Testis (tissue), 2 donors: ENCODE measurements around the gene CGB8.

Source experiments
- CTCF ChIP-seq, 3 experiments: fragments of 450-650 bp in 2 of 3; fragments of 200-600 bp in 1 of 3; sonication (generic) in 1 of 3; IDR thresholded peaks; one replicate each; pipeline ENCODE4 v1.5.1; 2016 to 2019; ENCODE audit warnings: antibody characterized with exemption in 3 of 3, mild to moderate bottlenecking in 2 of 3, moderate library complexity in 1 of 3
- POLR2A ChIP-seq: fragments of 450-650 bp; IDR thresholded peaks from one replicate; pipeline ENCODE4 v1.6.1; 2017; ENCODE audit warnings: antibody characterized with exemption, mild to moderate bottlenecking, moderate library complexity

DNA sequence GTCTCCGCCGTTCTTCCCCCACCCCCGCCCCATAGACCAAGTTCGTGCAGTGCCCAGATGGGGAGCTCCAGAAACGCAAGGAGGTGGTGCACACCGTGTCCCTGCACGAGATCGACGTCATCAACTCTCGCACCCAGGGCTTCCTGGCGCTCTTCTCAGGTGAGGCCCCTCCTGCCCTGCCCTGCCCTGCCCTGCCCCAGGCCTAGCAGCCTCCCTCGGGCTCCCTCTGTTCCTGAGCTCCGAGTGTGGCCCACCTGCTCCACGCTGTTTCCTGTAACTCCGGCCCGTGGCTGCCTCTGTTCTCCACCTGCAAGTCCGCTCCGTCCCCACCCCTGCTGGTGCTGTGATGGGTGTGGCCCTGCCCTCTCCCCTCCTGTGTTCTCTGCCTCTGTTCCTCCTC is 38.5 kb downstream of the CGB8 start:
- TF ChIP-seq CTCF (IDR thresholded peaks at IDR 0.05): no peak
- no peak for TF ChIP-seq POLR2A
